IMR-90 (cell line): ENCODE data around the gene NOD1. TPM values are rescaled to one million over a fixed set of nuclear protein-coding genes. Genes with fewer than 3 reads are reported as not detected.

Source experiments
- ATAC-seq: fragments of 200-7000 bp; cut with Tn5 transposase; 2 replicates; pipeline ENCODE4 v1.9.1; 2020; ENCODE audit warnings: low read depth, mild to moderate bottlenecking, moderate library complexity
- BruUV-seq: library from RNA; stranded (reverse); fragments of 400-500 nt; replicated peaks from 2 replicates; lab custom pipeline; 2021; lab: Mats Ljungman, UMichigan
- CTCF ChIA-PET: fragments of 300-600 bp; formaldehyde crosslinking; extraction: SDS; loops from one replicate; lab custom pipeline; 2021; ENCODE audit warnings: antibody characterized with exemption; lab: Yijun Ruan, JAX
- POLR2A ChIA-PET: fragments of 300-600 bp; sonication (Branson Sonifier 250); formaldehyde crosslinking; loops from one replicate; lab custom pipeline; 2022; ENCODE audit warnings: antibody characterized with exemption; ENCODE audit not compliant: unreplicated experiment; lab: Charles Lee
- DNase-seq: peaks from one replicate; pipeline ENCODE4 v3.0.0; 2013
- H2AFZ ChIP-seq: replicated peaks from 2 replicates; pipeline ENCODE3; 2013; ENCODE audit warnings: low read length, mild to moderate bottlenecking; ENCODE audit not compliant: poor library complexity
- H2AK5ac ChIP-seq: 2 replicates; pipeline ENCODE4 v1.6.1; 2013; ENCODE audit warnings: low read depth, low read length, inconsistent platforms
- H2AK9ac ChIP-seq: replicated peaks from 2 replicates; pipeline ENCODE3; 2013; ENCODE audit warnings: mild to moderate bottlenecking, low read depth, low read length, moderate library complexity; ENCODE audit not compliant: poor library complexity
- H2BK120ac ChIP-seq: 2 replicates; pipeline ENCODE4 v1.6.1; 2013; ENCODE audit warnings: low read depth, low read length, inconsistent platforms
- H2BK15ac ChIP-seq: 3 replicates; pipeline ENCODE4 v1.6.1; 2013; ENCODE audit warnings: low read depth, low read length, inconsistent platforms
- H2BK20ac ChIP-seq: 2 replicates; pipeline ENCODE4 v1.6.1; 2013; ENCODE audit warnings: low read depth, mild to moderate bottlenecking, inconsistent platforms, low read length, moderate library complexity
- H2BK5ac ChIP-seq: 2 replicates; pipeline ENCODE4 v1.6.1; 2013; ENCODE audit warnings: mild to moderate bottlenecking, low read depth, low read length, inconsistent platforms; ENCODE audit not compliant: poor library complexity, severe bottlenecking
- H3K14ac ChIP-seq: replicated peaks from 2 replicates; pipeline ENCODE4 v1.6.1; 2013; ENCODE audit warnings: low read depth, low read length, inconsistent platforms
- H3K18ac ChIP-seq: 2 replicates; pipeline ENCODE4 v1.6.1; 2013; ENCODE audit warnings: low read depth, low read length, control low read depth
- H3K23ac ChIP-seq: 2 replicates; pipeline ENCODE4 v1.6.1; 2013; ENCODE audit warnings: low read depth, low read length, inconsistent platforms
- H3K27ac ChIP-seq: 2 replicates; pipeline ENCODE4 v1.5.1; 2013; ENCODE audit warnings: mild to moderate bottlenecking, control low read depth, low read length; ENCODE audit not compliant: insufficient read depth
- H3K27me3 ChIP-seq: 2 replicates; pipeline ENCODE4 v1.6.1; 2013; ENCODE audit warnings: low read length; ENCODE audit not compliant: control insufficient read depth, insufficient read depth
- H3K36me3 ChIP-seq: 2 replicates; pipeline ENCODE4 v1.6.1; 2013; ENCODE audit warnings: low read length, mixed read lengths; ENCODE audit not compliant: control insufficient read depth, insufficient read depth
- H3K4ac ChIP-seq: 2 replicates; pipeline ENCODE4 v1.6.1; 2013; ENCODE audit warnings: low read depth, low read length, inconsistent platforms
- H3K4me1 ChIP-seq: 2 replicates; pipeline ENCODE4 v1.6.1; 2013; ENCODE audit warnings: low read length, mixed read lengths; ENCODE audit not compliant: control insufficient read depth, insufficient read depth
- H3K4me2 ChIP-seq: 2 replicates; pipeline ENCODE4 v1.6.1; 2013; ENCODE audit warnings: low read depth, mild to moderate bottlenecking, control low read depth, low read length, moderate library complexity
- H3K4me3 ChIP-seq: 2 replicates; pipeline ENCODE4 v1.5.1; 2013; ENCODE audit warnings: low read depth, mild to moderate bottlenecking, control low read depth, low read length, moderate library complexity; ENCODE audit not compliant: insufficient read depth
- H3K56ac ChIP-seq: 2 replicates; pipeline ENCODE4 v1.6.1; 2013; ENCODE audit warnings: low read length, inconsistent platforms; ENCODE audit not compliant: insufficient read depth; ENCODE audit errors: extremely low read depth
- H3K79me1 ChIP-seq, 2 experiments: 2 replicates each; pipeline ENCODE4 v1.6.1; 2013; ENCODE audit warnings: low read length in 2 of 2, inconsistent platforms in 1 of 2, low read depth in 1 of 2
- H3K9ac ChIP-seq: 2 replicates; pipeline ENCODE4 v1.6.1; 2013; ENCODE audit warnings: low read depth, low read length, control low read depth
- H3K9me1 ChIP-seq: 2 replicates; pipeline ENCODE4 v1.6.1; 2013; ENCODE audit warnings: low read length, inconsistent platforms; ENCODE audit not compliant: insufficient read depth
- H3K9me3 ChIP-seq: 2 replicates; pipeline ENCODE4 v1.6.1; 2013; ENCODE audit warnings: low read length; ENCODE audit not compliant: control insufficient read depth, insufficient read depth
- H4K20me1 ChIP-seq: 2 replicates; pipeline ENCODE4 v1.6.1; 2013; ENCODE audit warnings: low read length, inconsistent platforms; ENCODE audit not compliant: insufficient read depth
- H4K5ac ChIP-seq: 2 replicates; pipeline ENCODE4 v1.6.1; 2013; ENCODE audit warnings: mild to moderate bottlenecking, low read depth, low read length, control low read depth
- H4K8ac ChIP-seq, 2 experiments: 2 replicates each; pipeline ENCODE4 v1.6.1; 2013; ENCODE audit warnings: low read depth in 2 of 2, low read length in 2 of 2, control low read depth in 1 of 2, inconsistent platforms in 1 of 2
- H4K91ac ChIP-seq: 2 replicates; pipeline ENCODE4 v1.6.1; 2013; ENCODE audit warnings: low read depth, low read length, inconsistent platforms; ENCODE audit not compliant: insufficient read depth
- BHLHE40 ChIP-seq: fragments of 150-350 bp; IDR thresholded peaks from 2 replicates; pipeline ENCODE4 v1.6.1; 2016; ENCODE audit warnings: mild to moderate bottlenecking, low read depth, low read length
- CEBPB ChIP-seq: IDR thresholded peaks from 2 replicates; pipeline ENCODE4 v1.6.1; 2012; ENCODE audit warnings: low read depth, low read length, improper control_type of control experiment
- CHD1 ChIP-seq: IDR thresholded peaks from 2 replicates; pipeline ENCODE4 v1.6.1; 2012; ENCODE audit warnings: low read depth, low read length, improper control_type of control experiment
- FOS ChIP-seq: fragments of 150-350 bp; IDR thresholded peaks from 2 replicates; pipeline ENCODE4 v1.6.1; 2016; ENCODE audit warnings: low read depth, low read length
- MAFK ChIP-seq: IDR thresholded peaks from 2 replicates; pipeline ENCODE4 v1.6.1; 2012; ENCODE audit warnings: low read depth, low read length, improper control_type of control experiment
- MAZ ChIP-seq: IDR thresholded peaks from 2 replicates; pipeline ENCODE4 v1.6.1; 2012; ENCODE audit warnings: low read depth, mild to moderate bottlenecking, low read length, improper control_type of control experiment, moderate library complexity, borderline replicate concordance
- MXI1 ChIP-seq: IDR thresholded peaks from 2 replicates; pipeline ENCODE4 v1.6.1; 2012; ENCODE audit warnings: low read depth, mild to moderate bottlenecking, low read length, moderate library complexity, borderline replicate concordance
- NFE2L2 ChIP-seq: fragments of 150-350 bp; IDR thresholded peaks from 2 replicates; pipeline ENCODE4 v1.6.1; 2016; ENCODE audit warnings: low read depth, mild to moderate bottlenecking, low read length
- POLR2A ChIP-seq: IDR thresholded peaks from 2 replicates; pipeline ENCODE4 v1.6.1; 2012; ENCODE audit warnings: mild to moderate bottlenecking, low read depth, low read length
- RAD21 ChIP-seq: IDR thresholded peaks from 2 replicates; pipeline ENCODE4 v1.6.1; 2012; ENCODE audit warnings: low read length, improper control_type of control experiment
- RCOR1 ChIP-seq: IDR thresholded peaks from 2 replicates; pipeline ENCODE4 v1.6.1; 2012; ENCODE audit warnings: mild to moderate bottlenecking, low read length, improper control_type of control experiment; ENCODE audit not compliant: insufficient replicate concordance
- RFX5 ChIP-seq: IDR thresholded peaks from 2 replicates; pipeline ENCODE4 v1.8.0; 2012; ENCODE audit warnings: low read depth, mild to moderate bottlenecking, low read length, moderate library complexity
- SMC3 ChIP-seq: fragments of 150-350 bp; IDR thresholded peaks from 2 replicates; pipeline ENCODE4 v1.6.1; 2016; ENCODE audit warnings: low read depth, mild to moderate bottlenecking, antibody characterized with exemption, low read length, moderate library complexity
- WGBS, 2 experiments: methylation state at CpG; one replicate each; pipeline versions ENCODE4 v1.1.5 to v1.1.7; 2013; ENCODE audit warnings: missing lambda C conversion rate in 2 of 2; ENCODE audit not compliant: insufficient read length in 1 of 2; ENCODE audit errors: extremely low coverage in 2 of 2; 5-methylcytosine and 5-hydroxymethylcytosine counted together
- dilution Hi-C: fragments of 300-500 bp; cut with HindIII; formaldehyde crosslinking; loops from one replicate; pipeline ENCODE4 v1.14.3; 2018; ENCODE audit warnings: low sequenced_read_pairs; ENCODE audit not compliant: unreplicated experiment
- in situ Hi-C: fragments of 300-500 bp; cut with MboI; formaldehyde crosslinking; loops from 3 replicates; pipeline ENCODE4 v1.14.3; 2019; ENCODE audit warnings: low sequenced_read_pairs, inconsistent platforms, mixed read lengths
- intact Hi-C: fragments of 100-400 bp; cut with micrococcal nuclease; formaldehyde crosslinking; loops from 2 replicates; pipeline ENCODE4 v1.10.0; 2022
- polyA plus RNA-seq, 3 experiments: library from polyadenylated mRNA; depleted of rRNA; stranded (reverse); fragments of >200 nt; gene quantifications; 2 replicates each; pipeline ENCODE4 v1.2.3, GENCODE V29; 2012; ENCODE audit warnings: low replicate concordance in 1 of 3
- total RNA-seq: library from RNA; depleted of rRNA; stranded (reverse); fragments of >200 nt; gene quantifications from 2 replicates; pipeline ENCODE4 v1.2.3, GENCODE V29; 2012
- TF ChIP-seq, protein P1 (sequence below): fragments of 150-350 bp; IDR thresholded peaks from 2 replicates; pipeline ENCODE4 v1.6.1; 2016; ENCODE audit warnings: low read depth, mild to moderate bottlenecking, low read length, moderate library complexity, borderline replicate concordance
- TF ChIP-seq, protein P2 (sequence below): conservative IDR thresholded peaks from 2 replicates; pipeline ENCODE4 v1.5.1; 2012; ENCODE audit warnings: mild to moderate bottlenecking, low read depth, low read length, improper control_type of control experiment
- TF ChIP-seq, protein P3 (sequence below): fragments of 150-350 bp; IDR thresholded peaks from 2 replicates; pipeline ENCODE4 v1.6.1; 2017; ENCODE audit warnings: mild to moderate bottlenecking, antibody characterized with exemption, low read length, low read depth

The NOD1 gene
- total and polyA plus RNA-seq, 2 of the 4 experiments (the other 2 are of a cell fraction), result 1.8 to 3.0 TPM

DNA sequence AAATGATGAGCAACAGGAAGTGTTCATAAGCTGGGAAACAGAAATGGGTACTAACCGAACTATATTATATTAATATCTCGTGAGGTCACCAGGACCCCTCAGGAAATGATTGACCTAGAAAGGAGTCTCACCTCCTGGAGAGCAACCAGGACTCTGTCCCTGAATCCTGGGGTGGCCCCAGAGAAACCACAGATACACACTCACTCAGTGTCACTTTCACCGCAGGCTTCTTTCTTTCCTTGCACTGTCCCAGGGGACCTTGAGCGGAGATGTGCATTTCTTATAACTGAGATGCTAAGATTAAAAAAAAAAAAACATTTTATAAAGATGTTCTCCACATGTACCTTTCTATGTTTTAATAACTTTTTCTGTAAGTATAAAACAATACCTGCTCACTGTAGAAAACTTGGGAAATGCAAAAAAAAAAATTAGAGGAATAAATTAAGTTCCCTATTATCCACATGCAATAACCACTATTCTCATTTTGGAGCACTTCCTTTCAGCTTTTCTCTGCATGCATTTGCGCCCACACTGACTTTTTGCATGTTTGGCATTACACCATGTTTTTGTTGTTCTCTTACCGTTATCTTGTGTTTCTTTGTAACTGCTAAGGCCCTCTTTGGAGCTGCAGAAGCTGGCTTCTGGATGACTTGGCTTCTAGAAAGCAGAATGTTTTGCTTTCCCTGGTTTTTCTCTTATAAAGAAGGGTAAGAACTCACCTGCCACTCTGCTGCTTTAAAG is 15.0 kb downstream of the NOD1 start:
- Histone ChIP-seq H2BK5ac (no peak overlapping the region), H3K27me3 (no peaks in the 10 kb centered on the region), H4K91ac (no peak overlapping the region), H3K79me1 (peaks cover 5 to 17% of the 10 kb centered on the region in 2 experiments), H3K4me2 (no peak overlapping the region), H2BK15ac (no peak overlapping the region), H2AK9ac (no peak overlapping the region), H3K4ac (no peak overlapping the region), H3K23ac (no peak overlapping the region), H3K9me3 (no peaks in the 10 kb centered on the region), H4K5ac (no peak overlapping the region), H4K20me1 (no peaks in the 10 kb centered on the region), H3K4me3 (no peak overlapping the region), H3K4me1 (peaks cover 28% of the 10 kb centered on the region), H3K27ac (no peak overlapping the region), H2AFZ (no peak overlapping the region), H3K18ac (no peak overlapping the region), H3K9me1 (peaks cover 9% of the 10 kb centered on the region), H3K14ac (no peak overlapping the region), H3K36me3 (no peaks in the 10 kb centered on the region), H3K9ac (no peak overlapping the region), H2BK120ac (no peak overlapping the region), H3K56ac (no peak overlapping the region), H4K8ac (no peak overlapping the region), H2AK5ac (no peak overlapping the region), H2BK20ac (no peak overlapping the region)
- intact Hi-C loops, result no loop called here
- DNase-seq, result no peak
- BruUV-seq, result no TSS peak
- no peak for TF ChIP-seq CEBPB
- no peak for TF ChIP-seq RCOR1
- TF ChIP-seq FOS, result no peak
- TF ChIP-seq, protein P1, sequence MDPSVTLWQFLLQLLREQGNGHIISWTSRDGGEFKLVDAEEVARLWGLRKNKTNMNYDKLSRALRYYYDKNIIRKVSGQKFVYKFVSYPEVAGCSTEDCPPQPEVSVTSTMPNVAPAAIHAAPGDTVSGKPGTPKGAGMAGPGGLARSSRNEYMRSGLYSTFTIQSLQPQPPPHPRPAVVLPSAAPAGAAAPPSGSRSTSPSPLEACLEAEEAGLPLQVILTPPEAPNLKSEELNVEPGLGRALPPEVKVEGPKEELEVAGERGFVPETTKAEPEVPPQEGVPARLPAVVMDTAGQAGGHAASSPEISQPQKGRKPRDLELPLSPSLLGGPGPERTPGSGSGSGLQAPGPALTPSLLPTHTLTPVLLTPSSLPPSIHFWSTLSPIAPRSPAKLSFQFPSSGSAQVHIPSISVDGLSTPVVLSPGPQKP, result no peak
- TF ChIP-seq BHLHE40, result no peak
- TF ChIP-seq RAD21, result no peak
- no peak for TF ChIP-seq NFE2L2
- no peak for TF ChIP-seq MXI1
- no peak for TF ChIP-seq POLR2A
- no peak for TF ChIP-seq MAFK
- TF ChIP-seq, protein P2, sequence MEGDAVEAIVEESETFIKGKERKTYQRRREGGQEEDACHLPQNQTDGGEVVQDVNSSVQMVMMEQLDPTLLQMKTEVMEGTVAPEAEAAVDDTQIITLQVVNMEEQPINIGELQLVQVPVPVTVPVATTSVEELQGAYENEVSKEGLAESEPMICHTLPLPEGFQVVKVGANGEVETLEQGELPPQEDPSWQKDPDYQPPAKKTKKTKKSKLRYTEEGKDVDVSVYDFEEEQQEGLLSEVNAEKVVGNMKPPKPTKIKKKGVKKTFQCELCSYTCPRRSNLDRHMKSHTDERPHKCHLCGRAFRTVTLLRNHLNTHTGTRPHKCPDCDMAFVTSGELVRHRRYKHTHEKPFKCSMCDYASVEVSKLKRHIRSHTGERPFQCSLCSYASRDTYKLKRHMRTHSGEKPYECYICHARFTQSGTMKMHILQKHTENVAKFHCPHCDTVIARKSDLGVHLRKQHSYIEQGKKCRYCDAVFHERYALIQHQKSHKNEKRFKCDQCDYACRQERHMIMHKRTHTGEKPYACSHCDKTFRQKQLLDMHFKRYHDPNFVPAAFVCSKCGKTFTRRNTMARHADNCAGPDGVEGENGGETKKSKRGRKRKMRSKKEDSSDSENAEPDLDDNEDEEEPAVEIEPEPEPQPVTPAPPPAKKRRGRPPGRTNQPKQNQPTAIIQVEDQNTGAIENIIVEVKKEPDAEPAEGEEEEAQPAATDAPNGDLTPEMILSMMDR, result no peak
- TF ChIP-seq, protein P3, sequence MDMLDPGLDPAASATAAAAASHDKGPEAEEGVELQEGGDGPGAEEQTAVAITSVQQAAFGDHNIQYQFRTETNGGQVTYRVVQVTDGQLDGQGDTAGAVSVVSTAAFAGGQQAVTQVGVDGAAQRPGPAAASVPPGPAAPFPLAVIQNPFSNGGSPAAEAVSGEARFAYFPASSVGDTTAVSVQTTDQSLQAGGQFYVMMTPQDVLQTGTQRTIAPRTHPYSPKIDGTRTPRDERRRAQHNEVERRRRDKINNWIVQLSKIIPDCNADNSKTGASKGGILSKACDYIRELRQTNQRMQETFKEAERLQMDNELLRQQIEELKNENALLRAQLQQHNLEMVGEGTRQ, result no peak
- TF ChIP-seq SMC3, result no peak
- no peak for TF ChIP-seq MAZ
- no peak for TF ChIP-seq CHD1
- TF ChIP-seq RFX5, result no peak
- WGBS, 2 experiments, result 92% methylated on average over 2 of the region's 6 CpGs; no CpG with 5 or more reads in 1 of the 2 experiments
- dilution Hi-C loops, result no loop called here
- no peak for ATAC-seq
- in situ Hi-C loops, result no loop called here
- POLR2A ChIA-PET, result no interaction called here
- CTCF ChIA-PET, result interaction anchor here (0.6 kb wide), 1 partner anchor 116 kb away, joined by 5 read pairs; no protein-coding TSS in a partner anchor
